Keratinocyte (primary cell): Measurements from ENCODE around the gene PTPRB. TPM values are rescaled to one million over a fixed set of nuclear protein-coding genes. Genes with fewer than 3 reads are reported as not detected.

Experiments used
- DNase-seq: peaks from one replicate; pipeline ENCODE4 v3.0.0-alpha.2; 2011; ENCODE audit warnings: low read depth, missing footprints, low spot score
- FAIRE-seq: peaks from 2 replicates; lab custom pipeline; 2011; peaks lifted over from hg19 to GRCh38; lab: Jason Lieb, UNC
- H2AFZ ChIP-seq: 2 replicates; pipeline ENCODE4 v1.6.0; 2012; ENCODE audit warnings: low read length, control low read depth, inconsistent platforms; ENCODE audit not compliant: control insufficient read depth
- H3K27ac ChIP-seq: 2 replicates; pipeline ENCODE4 v1.5.1; 2011; ENCODE audit warnings: low read length; ENCODE audit not compliant: control insufficient read depth, insufficient read depth
- H3K27me3 ChIP-seq: 3 replicates; pipeline ENCODE4 v1.6.0; 2011; ENCODE audit warnings: low read length; ENCODE audit not compliant: control insufficient read depth, insufficient read depth; ENCODE audit errors: extremely low read depth
- H3K36me3 ChIP-seq, 2 experiments: 2 replicates in 1 of 2; 3 replicates in 1 of 2; pipeline ENCODE4 v1.5.1; 2011; ENCODE audit warnings: low read length in 2 of 2, mild to moderate bottlenecking in 1 of 2; ENCODE audit not compliant: control insufficient read depth in 2 of 2, insufficient read depth in 2 of 2; ENCODE audit errors: extremely low read depth in 1 of 2
- H3K4me1 ChIP-seq: 3 replicates; pipeline ENCODE4 v1.5.1; 2011; ENCODE audit warnings: low read length; ENCODE audit not compliant: control insufficient read depth, insufficient read depth; ENCODE audit errors: extremely low read depth
- H3K4me2 ChIP-seq: 3 replicates; pipeline ENCODE4 v1.6.0; 2011; ENCODE audit warnings: low read depth, low read length; ENCODE audit not compliant: control insufficient read depth, insufficient read depth; ENCODE audit errors: extremely low read depth
- H3K4me3 ChIP-seq, 3 experiments: fragments of 200-600 bp in 1 of 3; sonication (generic) in 1 of 3; 2 replicates in 2 of 3; 3 replicates in 1 of 3; pipeline ENCODE4 v1.5.1; 2011 to 2016; ENCODE audit warnings: low read length in 3 of 3, mild to moderate bottlenecking in 3 of 3, control low read depth in 2 of 3, inconsistent platforms in 1 of 3, low read depth in 1 of 3, mixed read lengths in 1 of 3, mixed run types in 1 of 3, moderate library complexity in 1 of 3; ENCODE audit not compliant: control insufficient read depth in 2 of 3, insufficient read depth in 2 of 3; ENCODE audit errors: extremely low read depth in 1 of 3
- H3K79me2 ChIP-seq: 2 replicates; pipeline ENCODE4 v1.6.0; 2012; ENCODE audit warnings: low read length; ENCODE audit not compliant: control insufficient read depth, insufficient read depth
- H3K9ac ChIP-seq: 3 replicates; pipeline ENCODE4 v1.6.0; 2011; ENCODE audit warnings: low read length; ENCODE audit not compliant: control insufficient read depth, insufficient read depth; ENCODE audit errors: extremely low read depth
- H3K9me1 ChIP-seq: 3 replicates; pipeline ENCODE4 v1.6.0; 2011; ENCODE audit warnings: low read length; ENCODE audit not compliant: control insufficient read depth, insufficient read depth; ENCODE audit errors: extremely low read depth
- H3K9me3 ChIP-seq: 2 replicates; pipeline ENCODE4 v1.5.1; 2012; ENCODE audit warnings: low read depth, low read length; ENCODE audit not compliant: control insufficient read depth
- H4K20me1 ChIP-seq: 3 replicates; pipeline ENCODE4 v1.6.0; 2011; ENCODE audit warnings: low read length; ENCODE audit not compliant: control insufficient read depth, insufficient read depth; ENCODE audit errors: extremely low read depth
- EZH2 ChIP-seq: IDR thresholded peaks from one replicate; pipeline ENCODE4 v1.6.1; 2012; ENCODE audit warnings: inconsistent platforms, mild to moderate bottlenecking, low read length, moderate library complexity
- dilution Hi-C: fragments of 300-500 bp; cut with MboI; formaldehyde crosslinking; loops from one replicate; pipeline ENCODE4 v1.7.0; 2020; ENCODE audit warnings: low sequenced_read_pairs; ENCODE audit not compliant: extremely low pct_ligation_motif_present
- polyA plus RNA-seq, 5 experiments: library from polyadenylated mRNA; depleted of rRNA in 3 of 5; stranded (reverse) in 3 of 5; stranded (forward) in 1 of 5; unstranded in 1 of 5; fragments of >200 nt; gene quantifications; 1 replicate in 1 of 5; 2 replicates in 3 of 5; 3 replicates in 1 of 5; pipeline versions ENCODE4 v1.2.1 to v1.2.3, GENCODE V29; 2011 to 2012; ENCODE audit warnings: missing spikeins in 2 of 5, low read depth in 1 of 5, low replicate concordance in 1 of 5
- TF ChIP-seq, protein P1 (sequence below), 3 experiments: IDR thresholded peaks in 1 of 3; conservative IDR thresholded peaks in 1 of 3; optimal IDR thresholded peaks in 1 of 3; 2 replicates in 2 of 3; 3 replicates in 1 of 3; pipeline versions ENCODE3 to v1.5.1; 2011; ENCODE audit warnings: low read length in 3 of 3, mild to moderate bottlenecking in 3 of 3, moderate library complexity in 2 of 3, control low read depth in 1 of 3, inconsistent platforms in 1 of 3; ENCODE audit not compliant: insufficient read depth in 2 of 3; ENCODE audit errors: extremely low read depth in 1 of 3

The PTPRB gene
- polyA plus RNA-seq, 1 donor (not counting 4 experiments of a cell fraction or from before 2014, with no cell fraction given) = 0.46 TPM

- H3K4me3 ChIP-seq = no peak overlapping the region
These were observed 44.6 kb downstream of the PTPRB start for GRCh38 chr12:70592664-70593063.

DNA sequence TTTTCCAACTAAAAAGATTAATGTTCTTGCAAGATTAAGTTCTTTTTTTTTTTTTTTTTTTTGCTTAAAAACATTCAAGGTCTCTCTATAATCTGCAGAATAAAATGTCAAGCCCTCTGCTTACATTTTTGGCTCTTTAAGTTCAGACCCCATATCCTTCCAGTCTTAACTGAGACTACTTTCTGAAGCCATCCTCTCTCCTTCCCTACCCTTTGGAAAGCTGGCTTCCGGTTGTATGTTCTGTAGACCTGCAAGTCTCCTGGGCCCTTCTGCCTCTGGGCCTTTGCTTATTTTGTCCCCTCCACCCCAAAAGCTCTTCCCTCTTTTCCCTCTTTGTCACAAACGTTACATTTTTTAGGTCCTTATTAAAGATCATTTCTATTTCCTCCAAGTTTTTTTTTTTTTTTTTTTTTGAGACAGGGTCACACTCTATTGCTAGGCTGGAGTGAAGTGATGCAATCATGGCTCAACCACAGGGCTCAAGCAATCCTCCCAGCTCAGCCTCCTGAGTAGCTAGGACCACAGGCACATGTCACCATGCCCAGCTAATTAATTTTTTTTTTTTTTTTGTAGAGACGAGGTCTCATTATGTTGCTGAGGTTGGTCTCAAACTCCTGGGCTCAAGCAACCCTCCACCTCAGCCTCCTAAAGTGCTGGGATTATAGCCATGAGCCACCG lies 46.5 kb downstream of the PTPRB start:
- Histone ChIP-seq H3K27ac (no peak overlapping the region), H3K4me3 (no peak overlapping the region), H3K36me3 (no peaks in the 10 kb centered on the region), H3K4me2 (no peak overlapping the region), H3K27me3 (no peaks in the 10 kb centered on the region), H3K9me3 (no peaks in the 10 kb centered on the region), H4K20me1 (no peaks in the 10 kb centered on the region), H2AFZ (no peak overlapping the region), H3K9ac (no peak overlapping the region), H3K79me2 (no peaks in the 10 kb centered on the region), H3K4me1 (no peaks in the 10 kb centered on the region), H3K9me1 (no peaks in the 10 kb centered on the region)
- TF ChIP-seq, protein P1, sequence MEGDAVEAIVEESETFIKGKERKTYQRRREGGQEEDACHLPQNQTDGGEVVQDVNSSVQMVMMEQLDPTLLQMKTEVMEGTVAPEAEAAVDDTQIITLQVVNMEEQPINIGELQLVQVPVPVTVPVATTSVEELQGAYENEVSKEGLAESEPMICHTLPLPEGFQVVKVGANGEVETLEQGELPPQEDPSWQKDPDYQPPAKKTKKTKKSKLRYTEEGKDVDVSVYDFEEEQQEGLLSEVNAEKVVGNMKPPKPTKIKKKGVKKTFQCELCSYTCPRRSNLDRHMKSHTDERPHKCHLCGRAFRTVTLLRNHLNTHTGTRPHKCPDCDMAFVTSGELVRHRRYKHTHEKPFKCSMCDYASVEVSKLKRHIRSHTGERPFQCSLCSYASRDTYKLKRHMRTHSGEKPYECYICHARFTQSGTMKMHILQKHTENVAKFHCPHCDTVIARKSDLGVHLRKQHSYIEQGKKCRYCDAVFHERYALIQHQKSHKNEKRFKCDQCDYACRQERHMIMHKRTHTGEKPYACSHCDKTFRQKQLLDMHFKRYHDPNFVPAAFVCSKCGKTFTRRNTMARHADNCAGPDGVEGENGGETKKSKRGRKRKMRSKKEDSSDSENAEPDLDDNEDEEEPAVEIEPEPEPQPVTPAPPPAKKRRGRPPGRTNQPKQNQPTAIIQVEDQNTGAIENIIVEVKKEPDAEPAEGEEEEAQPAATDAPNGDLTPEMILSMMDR (optimal IDR thresholded peaks at IDR 0.05 in 1 of 3, IDR thresholded peaks at IDR 0.05 in 1 of 3, conservative IDR thresholded peaks at IDR 0.05 in 1 of 3; ENCODE audit: extremely low read depth in 1 of 3, insufficient read depth in 2 of 3, low read length in 3 of 3) = no peak
- no peak for TF ChIP-seq EZH2
- no peak for FAIRE-seq
- no peak for DNase-seq
- dilution Hi-C loops = no loop called here

More at GRCh38 chr12:70592664-70593063, 44.6 kb downstream of the PTPRB start:
- no peak overlapping the region for H3K9ac ChIP-seq
- no peak for TF ChIP-seq EZH2
- TF ChIP-seq, protein P1 (optimal IDR thresholded peaks at IDR 0.05 in 1 of 3, IDR thresholded peaks at IDR 0.05 in 1 of 3, conservative IDR thresholded peaks at IDR 0.05 in 1 of 3; ENCODE audit: extremely low read depth in 1 of 3, insufficient read depth in 2 of 3, low read length in 3 of 3) = no peak
- H3K9me1 ChIP-seq = no peaks in the 10 kb centered on the region
- H3K27me3 ChIP-seq = no peaks in the 10 kb centered on the region
- H2AFZ ChIP-seq = no peak overlapping the region
- no peaks in the 10 kb centered on the region for H4K20me1 ChIP-seq
- FAIRE-seq = no peak
- H3K36me3 ChIP-seq = no peaks in the 10 kb centered on the region
- no peaks in the 10 kb centered on the region for H3K9me3 ChIP-seq
- no peaks in the 10 kb centered on the region for H3K4me1 ChIP-seq
- dilution Hi-C loops = no loop called here
- no peak for DNase-seq
- H3K4me2 ChIP-seq = no peak overlapping the region
- H3K79me2 ChIP-seq = no peaks in the 10 kb centered on the region
- H3K27ac ChIP-seq = no peak overlapping the region
